ENCODE data around the gene ENAM.
"Not testable (repeated sequence)": the region's sequence is repeated elsewhere in the genome, so short reads cannot be mapped to it uniquely, and the experiment has no call there.

The ENAM gene

GRCh38 chr4:70654605-70655011, 26.1 kb downstream of the ENAM start:
- Histone ChIP-seq H3K4me1 (ENCODE audit: control insufficient read depth in 5 of 5, insufficient read depth in 5 of 5, low read length in 5 of 5) (no peaks in the 10 kb centered on the region), H3K4me3 (ENCODE audit: low read depth in 1 of 5, low read length in 5 of 5) (no peak overlapping the region), H3K9ac (ENCODE audit: low read length in 5 of 5) (no peak overlapping the region), H3K9me3 (ENCODE audit: control insufficient read depth in 5 of 5, low read length in 5 of 5) (no peaks in the 10 kb centered on the region), H3K27ac (ENCODE audit: low read depth, low read length) (no peak overlapping the region), H3K27me3 (ENCODE audit: control insufficient read depth in 5 of 5, insufficient read depth in 4 of 5, low read length in 5 of 5) (peaks cover 0 to 8% (median 0%) of the 10 kb centered on the region in 5 donors), H3K36me3 (ENCODE audit: control insufficient read depth in 5 of 5, insufficient read depth in 5 of 5, low read length in 5 of 5) (no peaks in the 10 kb centered on the region)

GRCh38 chr4:70657326-70657725, 28.8 kb downstream of the ENAM start:
- peaks cover 0 to 8% (median 0%) of the 10 kb centered on the region in 5 donors for H3K27me3 ChIP-seq (ENCODE audit: control insufficient read depth in 5 of 5, insufficient read depth in 4 of 5, low read length in 5 of 5)
- no peak overlapping the region for H3K27ac ChIP-seq (ENCODE audit: low read depth, low read length)
- H3K36me3 ChIP-seq (ENCODE audit: control insufficient read depth in 5 of 5, insufficient read depth in 5 of 5, low read length in 5 of 5): no peaks in the 10 kb centered on the region
- H3K4me3 ChIP-seq (ENCODE audit: low read depth in 1 of 5, low read length in 5 of 5): no peak overlapping the region
- no peak overlapping the region for H3K9ac ChIP-seq (ENCODE audit: low read length in 5 of 5)
- H3K9me3 ChIP-seq (ENCODE audit: control insufficient read depth in 5 of 5, low read length in 5 of 5): no peaks in the 10 kb centered on the region
- H3K4me1 ChIP-seq (ENCODE audit: control insufficient read depth in 5 of 5, insufficient read depth in 5 of 5, low read length in 5 of 5): no peaks in the 10 kb centered on the region

GRCh38 chr4:70658418-70658817, 29.9 kb downstream of the ENAM start:
- Histone ChIP-seq H3K4me1 (ENCODE audit: control insufficient read depth in 5 of 5, insufficient read depth in 5 of 5, low read length in 5 of 5) (no peaks in the 10 kb centered on the region), H3K9ac (ENCODE audit: low read length in 5 of 5) (no peak overlapping the region), H3K4me3 (ENCODE audit: low read depth in 1 of 5, low read length in 5 of 5) (no peak overlapping the region), H3K9me3 (ENCODE audit: control insufficient read depth in 5 of 5, low read length in 5 of 5) (no peaks in the 10 kb centered on the region), H3K36me3 (ENCODE audit: control insufficient read depth in 5 of 5, insufficient read depth in 5 of 5, low read length in 5 of 5) (no peaks in the 10 kb centered on the region), H3K27me3 (ENCODE audit: control insufficient read depth in 5 of 5, insufficient read depth in 4 of 5, low read length in 5 of 5) (peaks cover 0 to 8% (median 0%) of the 10 kb centered on the region in 5 donors), H3K27ac (ENCODE audit: low read depth, low read length) (no peak overlapping the region)

GRCh38 chr4:70660106-70660505, 31.6 kb downstream of the ENAM start:
- Histone ChIP-seq H3K36me3 (ENCODE audit: control insufficient read depth in 5 of 5, insufficient read depth in 5 of 5, low read length in 5 of 5) (no peaks in the 10 kb centered on the region), H3K4me1 (ENCODE audit: control insufficient read depth in 5 of 5, insufficient read depth in 5 of 5, low read length in 5 of 5) (no peaks in the 10 kb centered on the region), H3K9me3 (ENCODE audit: control insufficient read depth in 5 of 5, low read length in 5 of 5) (no peaks in the 10 kb centered on the region), H3K4me3 (ENCODE audit: low read depth in 1 of 5, low read length in 5 of 5) (no peak overlapping the region), H3K27ac (ENCODE audit: low read depth, low read length) (no peak overlapping the region), H3K9ac (ENCODE audit: low read length in 5 of 5) (no peak overlapping the region), H3K27me3 (ENCODE audit: control insufficient read depth in 5 of 5, insufficient read depth in 4 of 5, low read length in 5 of 5) (peaks cover 0 to 4% (median 0%) of the 10 kb centered on the region in 5 donors)

- not testable (repeated sequence) for H3K27me3 ChIP-seq (ENCODE audit: control insufficient read depth in 5 of 5, insufficient read depth in 4 of 5, low read length in 5 of 5); H3K36me3 ChIP-seq (ENCODE audit: control insufficient read depth in 5 of 5, insufficient read depth in 5 of 5, low read length in 5 of 5); H3K9ac ChIP-seq (ENCODE audit: low read length in 5 of 5); H3K27ac ChIP-seq (ENCODE audit: low read depth, low read length); H3K9me3 ChIP-seq (ENCODE audit: control insufficient read depth in 5 of 5, low read length in 5 of 5); H3K4me3 ChIP-seq (ENCODE audit: low read depth in 1 of 5, low read length in 5 of 5); H3K4me1 ChIP-seq (ENCODE audit: control insufficient read depth in 5 of 5, insufficient read depth in 5 of 5, low read length in 5 of 5)
Measured at GRCh38 chr4:70661309-70661922, 32.9 kb downstream of the ENAM start.

GRCh38 chr4:70666369-70666768, 37.8 kb downstream of the ENAM start, which contains the start of gene JCHAIN:
TSS of gene JCHAIN (minus strand) at chr4:70666508. CDS start at chr4:70666490, 18 bp downstream.
- Histone ChIP-seq H3K27me3 (ENCODE audit: control insufficient read depth in 5 of 5, insufficient read depth in 4 of 5, low read length in 5 of 5) (no peaks in the 10 kb centered on the region), H3K36me3 (ENCODE audit: control insufficient read depth in 5 of 5, insufficient read depth in 5 of 5, low read length in 5 of 5) (no peaks in the 10 kb centered on the region), H3K9ac (ENCODE audit: low read length in 5 of 5) (no peak within 1 kb of the TSS), H3K4me1 (ENCODE audit: control insufficient read depth in 5 of 5, insufficient read depth in 5 of 5, low read length in 5 of 5) (no peaks in the 10 kb centered on the region), H3K27ac (ENCODE audit: low read depth, low read length) (no peak within 1 kb of the TSS), H3K4me3 (ENCODE audit: low read depth in 1 of 5, low read length in 5 of 5) (no peak within 1 kb of the TSS), H3K9me3 (ENCODE audit: control insufficient read depth in 5 of 5, low read length in 5 of 5) (no peaks in the 10 kb centered on the region)

GRCh38 chr4:70667740-70668535, 39.4 kb downstream of the ENAM start:
- H3K27me3 ChIP-seq (ENCODE audit: control insufficient read depth in 5 of 5, insufficient read depth in 4 of 5, low read length in 5 of 5): no peaks in the 10 kb centered on the region
- H3K36me3 ChIP-seq (ENCODE audit: control insufficient read depth in 5 of 5, insufficient read depth in 5 of 5, low read length in 5 of 5): no peaks in the 10 kb centered on the region
- H3K4me1 ChIP-seq (ENCODE audit: control insufficient read depth in 5 of 5, insufficient read depth in 5 of 5, low read length in 5 of 5): no peaks in the 10 kb centered on the region
- no peaks in the 10 kb centered on the region for H3K9me3 ChIP-seq (ENCODE audit: control insufficient read depth in 5 of 5, low read length in 5 of 5)
- H3K4me3 ChIP-seq (ENCODE audit: low read depth in 1 of 5, low read length in 5 of 5): no peak overlapping the region
- no peak overlapping the region for H3K27ac ChIP-seq (ENCODE audit: low read depth, low read length)
- H3K9ac ChIP-seq (ENCODE audit: low read length in 5 of 5): no peak overlapping the region

- Histone ChIP-seq H3K9ac (ENCODE audit: low read length in 5 of 5) (no peak overlapping the region), H3K4me3 (ENCODE audit: low read depth in 1 of 5, low read length in 5 of 5) (no peak overlapping the region), H3K4me1 (ENCODE audit: control insufficient read depth in 5 of 5, insufficient read depth in 5 of 5, low read length in 5 of 5) (no peaks in the 10 kb centered on the region), H3K36me3 (ENCODE audit: control insufficient read depth in 5 of 5, insufficient read depth in 5 of 5, low read length in 5 of 5) (no peaks in the 10 kb centered on the region), H3K27me3 (ENCODE audit: control insufficient read depth in 5 of 5, insufficient read depth in 4 of 5, low read length in 5 of 5) (no peaks in the 10 kb centered on the region), H3K9me3 (ENCODE audit: control insufficient read depth in 5 of 5, low read length in 5 of 5) (no peaks in the 10 kb centered on the region), H3K27ac (ENCODE audit: low read depth, low read length) (no peak overlapping the region)
Measured at GRCh38 chr4:70670332-70671014, 41.9 kb downstream of the ENAM start.

GRCh38 chr4:70671091-70671490, 42.5 kb downstream of the ENAM start:
- no peak overlapping the region for H3K9ac ChIP-seq (ENCODE audit: low read length in 5 of 5)
- no peaks in the 10 kb centered on the region for H3K27me3 ChIP-seq (ENCODE audit: control insufficient read depth in 5 of 5, insufficient read depth in 4 of 5, low read length in 5 of 5)
- no peaks in the 10 kb centered on the region for H3K36me3 ChIP-seq (ENCODE audit: control insufficient read depth in 5 of 5, insufficient read depth in 5 of 5, low read length in 5 of 5)
- H3K4me3 ChIP-seq (ENCODE audit: low read depth in 1 of 5, low read length in 5 of 5): no peak overlapping the region
- H3K27ac ChIP-seq (ENCODE audit: low read depth, low read length): no peak overlapping the region
- no peaks in the 10 kb centered on the region for H3K9me3 ChIP-seq (ENCODE audit: control insufficient read depth in 5 of 5, low read length in 5 of 5)
- no peaks in the 10 kb centered on the region for H3K4me1 ChIP-seq (ENCODE audit: control insufficient read depth in 5 of 5, insufficient read depth in 5 of 5, low read length in 5 of 5)

GRCh38 chr4:70674191-70674590, 45.6 kb downstream of the ENAM start:
- no peaks in the 10 kb centered on the region for H3K27me3 ChIP-seq (ENCODE audit: control insufficient read depth in 5 of 5, insufficient read depth in 4 of 5, low read length in 5 of 5)
- H3K9ac ChIP-seq (ENCODE audit: low read length in 5 of 5): no peak overlapping the region
- H3K4me1 ChIP-seq (ENCODE audit: control insufficient read depth in 5 of 5, insufficient read depth in 5 of 5, low read length in 5 of 5): no peaks in the 10 kb centered on the region
- no peak overlapping the region for H3K4me3 ChIP-seq (ENCODE audit: low read depth in 1 of 5, low read length in 5 of 5)
- no peak overlapping the region for H3K27ac ChIP-seq (ENCODE audit: low read depth, low read length)
- no peaks in the 10 kb centered on the region for H3K36me3 ChIP-seq (ENCODE audit: control insufficient read depth in 5 of 5, insufficient read depth in 5 of 5, low read length in 5 of 5)
- no peaks in the 10 kb centered on the region for H3K9me3 ChIP-seq (ENCODE audit: control insufficient read depth in 5 of 5, low read length in 5 of 5)

Measured in subcutaneous abdominal adipose tissue (tissue), 5 donors.